ENCODE data around the gene TMEM115. TPM values are rescaled to one million over a fixed set of nuclear protein-coding genes. Genes with fewer than 3 reads are reported as not detected.

Gene TMEM115
- total and polyA plus RNA-seq, 9 of the 15 experiments (the other 6 are each of a cell fraction or from before 2014, with no cell fraction given), result 1.6 to 26.9 (median 14.1) TPM

GRCh38 chr3:50324351-50325112, 34.8 kb downstream of the TMEM115 start (continued):
- peak; percentile 90 to 97 (median 91) for TF ChIP-seq CTCF (IDR thresholded peaks at IDR 0.05 in 2 of 3, conservative IDR thresholded peaks at IDR 0.05 in 1 of 3; ENCODE audit: insufficient read depth in 2 of 3, low read depth in 1 of 3, low read length in 3 of 3)
- no peak for TF ChIP-seq ATF1 (CRISPR knock-in tag; IDR thresholded peaks at IDR 0.05)
- peak; percentile 36; the same call in 1 of the 2 replicates for TF ChIP-seq ATF1 (tag; IDR thresholded peaks at IDR 0.05)
- TF ChIP-seq NR2C2 (CRISPR knock-in tag; IDR thresholded peaks at IDR 0.05), result no peak
- TF ChIP-seq NR2C2 (tag; IDR thresholded peaks at IDR 0.05), result peak; percentile 64; the same call in 1 of the 2 replicates
- TF ChIP-seq TFAP4 (CRISPR knock-in tag; IDR thresholded peaks at IDR 0.05; ENCODE audit: borderline replicate concordance), result peak; percentile 91
- no peak for TF ChIP-seq ZNF77 (CRISPR knock-in tag; IDR thresholded peaks at IDR 0.05)
- no peak for TF ChIP-seq ZFP36 (IDR thresholded peaks at IDR 0.05; ENCODE audit: low read depth, low read length, partially characterized antibody)
- TF ChIP-seq RAD21 (CRISPR knock-in tag; conservative IDR thresholded peaks at IDR 0.05 in 1 of 2, IDR thresholded peaks at IDR 0.05 in 1 of 2), result peak; percentile 70 to 91
- TF ChIP-seq CBFA2T2 (conservative IDR thresholded peaks at IDR 0.05), result 0 out of 2 replicates have a peak, but pooled peaks have one; percentile 9
- no peak for TF ChIP-seq TCF7 (IDR thresholded peaks at IDR 0.05; ENCODE audit: borderline replicate concordance)
- TF ChIP-seq YBX1 (IDR thresholded peaks at IDR 0.05), result no peak
- peak; percentile 22; the same call in 1 of the 2 replicates for TF ChIP-seq TCF3 (CRISPR knock-in tag; IDR thresholded peaks at IDR 0.05)
- TF ChIP-seq BRCA1 (IDR thresholded peaks at IDR 0.05), result no peak
- TF ChIP-seq BRCA1 (CRISPR knock-in tag; IDR thresholded peaks at IDR 0.05), result no peak
- no peak for TF ChIP-seq ZKSCAN3 (CRISPR knock-in tag; IDR thresholded peaks at IDR 0.05)
- TF ChIP-seq MBD1 (CRISPR knock-in tag; IDR thresholded peaks at IDR 0.05), result no peak
- no peak for TF ChIP-seq NFE2L1 (tag; IDR thresholded peaks at IDR 0.05; ENCODE audit: borderline replicate concordance, low read depth)
- TF ChIP-seq ZNF354B (CRISPR knock-in tag; IDR thresholded peaks at IDR 0.05), result no peak
- peak; percentile 40; the same call in 1 of the 2 replicates for TF ChIP-seq DEAF1 (CRISPR knock-in tag; IDR thresholded peaks at IDR 0.05)
- TF ChIP-seq ZBTB7A (IDR thresholded peaks at IDR 0.05; ENCODE audit: borderline replicate concordance, control insufficient read depth, low read depth, low read length), result peak; percentile 77
- TF ChIP-seq TARDBP (IDR thresholded peaks at IDR 0.05), result no peak
